K562 (cell line): Measurements from ENCODE around the gene PYGM. TPM values are rescaled to one million over a fixed set of nuclear protein-coding genes. Genes with fewer than 3 reads are reported as not detected.
A peak's percentile ranks its signal among the peaks of the same experiment; 100 is the strongest.

Experiments
- BCL6 ChIP-seq: fragments of 250-450 bp; sonication (Bioruptor Pico); IDR thresholded peaks from 2 replicates; pipeline ENCODE4 v1.4.0; 2020
- CBFA2T2 ChIP-seq: fragments of 450-650 bp; conservative IDR thresholded peaks from 2 replicates; pipeline ENCODE4 v1.6.1; 2017; ENCODE audit warnings: mild to moderate bottlenecking
- CBFA2T3 ChIP-seq: fragments of 450-650 bp; IDR thresholded peaks from 2 replicates; pipeline ENCODE4 v1.6.1; 2017
- HDGF ChIP-seq: fragments of 450-650 bp; IDR thresholded peaks from 2 replicates; pipeline ENCODE4 v1.6.1; 2016
- HEY1 ChIP-seq: fragments of 250-450 bp; sonication (Bioruptor Pico); IDR thresholded peaks from 2 replicates; pipeline ENCODE4 v1.5.0; 2020; ENCODE audit warnings: mild to moderate bottlenecking, moderate library complexity, borderline replicate concordance
- MITF ChIP-seq: IDR thresholded peaks from 2 replicates; pipeline ENCODE4 v1.6.1; 2014; ENCODE audit warnings: antibody characterized with exemption
- POLR2A ChIP-seq: fragments of 450-650 bp; conservative IDR thresholded peaks from 2 replicates; pipeline ENCODE4 v1.6.1; 2016
- POLR2B ChIP-seq: fragments of 450-650 bp; IDR thresholded peaks from 2 replicates; pipeline ENCODE4 v1.6.1; 2018; ENCODE audit warnings: low read depth; ENCODE audit not compliant: partially characterized antibody
- RBM22 ChIP-seq: fragments of 200-400 bp; formaldehyde crosslinking; IDR thresholded peaks from 2 replicates; pipeline ENCODE4 v1.6.1; 2018; ENCODE audit warnings: low read length, low read depth; ENCODE audit not compliant: poor library complexity, severe bottlenecking
- SIN3A ChIP-seq, 2 experiments: fragments of 150-350 bp in 1 of 2; IDR thresholded peaks; 2 replicates each; pipeline ENCODE4 v1.6.1; 2011 to 2016; ENCODE audit warnings: borderline replicate concordance in 2 of 2, low read depth in 2 of 2, low read length in 2 of 2, mild to moderate bottlenecking in 2 of 2, moderate library complexity in 2 of 2; ENCODE audit not compliant: control insufficient read depth in 1 of 2
- SIN3B ChIP-seq: fragments of 450-650 bp; IDR thresholded peaks from 2 replicates; pipeline ENCODE4 v1.6.1; 2017; ENCODE audit warnings: low read depth, mild to moderate bottlenecking, moderate library complexity
- SRF ChIP-seq, 2 experiments: fragments of 250-450, 450-650 bp in 1 of 2; sonication (Bioruptor Pico) in 1 of 2; sonication (generic) in 1 of 2; formaldehyde crosslinking; IDR thresholded peaks; 2 replicates each; pipeline versions ENCODE4 v1.5.0 to v1.5.1; 2020 to 2022; ENCODE audit warnings: mild to moderate bottlenecking in 1 of 2, missing genetic modification reagents in 1 of 2
- STAT5A ChIP-seq: IDR thresholded peaks from 2 replicates; pipeline ENCODE4 v1.6.1; 2012; ENCODE audit warnings: low read length, inconsistent platforms, borderline replicate concordance
- TCF15 ChIP-seq: fragments of 250-450 bp; sonication (Bioruptor Pico); IDR thresholded peaks from 2 replicates; pipeline ENCODE4 v1.8.0; 2022; ENCODE audit warnings: moderate library complexity, mild to moderate bottlenecking, inconsistent platforms
- USF1 ChIP-seq: sonication (generic); formaldehyde crosslinking; IDR thresholded peaks from 2 replicates; pipeline ENCODE4 v1.9.0; 2022; ENCODE audit warnings: mild to moderate bottlenecking, missing genetic modification reagents
- ZNF282 ChIP-seq: sonication (generic); formaldehyde crosslinking; IDR thresholded peaks from 2 replicates; pipeline ENCODE4 v1.8.1; 2023; ENCODE audit warnings: missing genetic modification reagents
- ZNF384 ChIP-seq: IDR thresholded peaks from 2 replicates; pipeline ENCODE4 v1.6.1; 2012; ENCODE audit warnings: low read depth, low read length, improper control_type of control experiment
- ZNF639 ChIP-seq, 2 experiments: fragments of 200-800 bp in 1 of 2; sonication (Bioruptor generic) in 1 of 2; sonication (generic) in 1 of 2; formaldehyde crosslinking in 1 of 2; IDR thresholded peaks in 1 of 2; conservative IDR thresholded peaks in 1 of 2; 2 replicates each; pipeline versions ENCODE4 v1.5.0 to v1.6.1; 2016 to 2020; ENCODE audit warnings: missing compliant biosample characterization in 1 of 2, missing genetic modification characterization in 1 of 2, missing genetic modification reagents in 1 of 2
- ZNF668 ChIP-seq: fragments of 250-450 bp; sonication (Bioruptor Pico); IDR thresholded peaks from 2 replicates; pipeline ENCODE4 v1.8.0; 2022; ENCODE audit warnings: mild to moderate bottlenecking, inconsistent platforms
- ZNF699 ChIP-seq: fragments of 250-450 bp; sonication (Bioruptor Pico); IDR thresholded peaks from 2 replicates; pipeline ENCODE4 v1.8.0; 2021; ENCODE audit warnings: mild to moderate bottlenecking, moderate library complexity; ENCODE audit not compliant: insufficient replicate concordance
- ZNF766 ChIP-seq: fragments of 200-800 bp; sonication (Bioruptor generic); conservative IDR thresholded peaks from 2 replicates; pipeline ENCODE4 v1.6.1; 2016; ENCODE audit warnings: missing genetic modification characterization, missing compliant biosample characterization
- polyA plus RNA-seq, 8 experiments: library from polyadenylated mRNA; depleted of rRNA in 4 of 8; stranded (reverse) in 5 of 8; unstranded in 3 of 8; fragments of >200 nt; fragmentation: Nextera tagmentation in 2 of 8; fragmentation: Illumina TruSeq in 1 of 8; extraction: Ambion mirVana in 2 of 8; extraction: Trizol in 1 of 8; gene quantifications; 2 replicates each; pipeline versions ENCODE4 v1.2.1 to v1.2.3, GENCODE V29; 2011 to 2014; ENCODE audit warnings: inconsistent platforms in 1 of 8, missing spikeins in 1 of 8
- total RNA-seq, 7 experiments: library from RNA; depleted of rRNA in 6 of 7; stranded (reverse); fragments of >200 nt in 6 of 7; fragmentation: Illumina TruSeq in 2 of 7; extraction: Trizol in 2 of 7; gene quantifications; 2 replicates each; pipeline versions ENCODE4 v1.2.1 to v1.2.3, GENCODE V29; 2011 to 2021; ENCODE audit warnings: low replicate concordance in 1 of 7

Gene PYGM
- total and polyA plus RNA-seq, 9 of the 15 experiments (the other 6 are each of a cell fraction or from before 2014, with no cell fraction given), result 0.07 to 1.5 (median 0.68) TPM

- TF ChIP-seq ZNF668 (CRISPR knock-in tag) (no peak), ZNF699 (no peak), ZNF384 (no peak), SIN3A (IDR thresholded peaks at IDR 0.05; ENCODE audit: borderline replicate concordance in 2 of 2, control insufficient read depth in 1 of 2, low read depth in 2 of 2, low read length in 2 of 2) (peak; percentile 62 to 66; a peak in 1 of 4 replicates), POLR2A (peak; percentile 55), MITF (no peak), SIN3B (no peak), TCF15 (CRISPR knock-in tag) (no peak), ZNF282 (CRISPR knock-in tag) (0 out of 2 replicates have a peak, but pooled peaks have one; percentile 40), CBFA2T3 (no peak), HEY1 (CRISPR knock-in tag) (no peak), CBFA2T2 (no peak), BCL6 (CRISPR knock-in tag) (no peak), ZNF639 (CRISPR knock-in tag; conservative IDR thresholded peaks at IDR 0.05 in 1 of 2, IDR thresholded peaks at IDR 0.05 in 1 of 2) (0 out of 4 replicates have a peak, but pooled peaks of 1 of the 2 experiments have one; percentile 10), POLR2B (no peak), SRF (CRISPR knock-in tag; IDR thresholded peaks at IDR 0.05) (no peak), STAT5A (no peak), HDGF (no peak), USF1 (CRISPR knock-in tag) (0 out of 2 replicates have a peak, but pooled peaks have one; percentile 15), ZNF766 (peak; percentile 55; the same call in 1 of the 2 replicates), RBM22 (peak; percentile 43)
These were observed 17.9 kb upstream of the PYGM start (continued) for GRCh38 chr11:64777449-64778222.
